ENCODE results near the gene MYO7A.

Gene MYO7A

GRCh38 chr11:77201370-77201769, 73.3 kb downstream of the MYO7A start:
- no peak overlapping the region for H3K9ac ChIP-seq (ENCODE audit: low read depth, low read length, poor library complexity, severe bottlenecking)
- no peak for TF ChIP-seq EZH2phosphoT487 (IDR thresholded peaks at IDR 0.05; ENCODE audit: borderline replicate concordance)
- TF ChIP-seq CTCF (conservative IDR thresholded peaks at IDR 0.05; ENCODE audit: low read length), result no peak
- H4K20me1 ChIP-seq (ENCODE audit: insufficient read depth, low read length, poor library complexity, severe bottlenecking), result no peaks in the 10 kb centered on the region
- H3K4me2 ChIP-seq (ENCODE audit: low read depth, low read length, poor library complexity, severe bottlenecking), result no peak overlapping the region
- H3K27me3 ChIP-seq (ENCODE audit: insufficient read depth, low read length, poor library complexity, severe bottlenecking), result no peaks in the 10 kb centered on the region
- no peak overlapping the region for H2AFZ ChIP-seq (ENCODE audit: low read length)
- no peaks in the 10 kb centered on the region for H3K36me3 ChIP-seq (ENCODE audit: insufficient read depth, low read length)
- H3K4me3 ChIP-seq (ENCODE audit: low read length, poor library complexity, severe bottlenecking), result no peak overlapping the region
- H3K9me2 ChIP-seq (replicated peaks; ENCODE audit: low read depth, low read length), result no peaks in the 10 kb centered on the region
- H3K4me1 ChIP-seq (ENCODE audit: insufficient read depth, low read length, poor library complexity, severe bottlenecking), result peaks cover 10% of the 10 kb centered on the region
- H3K9me3 ChIP-seq (ENCODE audit: insufficient read depth, low read depth, low read length), result no peaks in the 10 kb centered on the region
- H3F3A ChIP-seq (ENCODE audit: low read depth), result no peaks in the 10 kb centered on the region
- no peaks in the 10 kb centered on the region for H3K79me2 ChIP-seq (ENCODE audit: insufficient read depth, low read length)

- no peak overlapping the region for H3K4me3 ChIP-seq (ENCODE audit: low read length, poor library complexity, severe bottlenecking)
- TF ChIP-seq EZH2phosphoT487 (IDR thresholded peaks at IDR 0.05; ENCODE audit: borderline replicate concordance), result no peak
- TF ChIP-seq CTCF (conservative IDR thresholded peaks at IDR 0.05; ENCODE audit: low read length), result no peak
- no peaks in the 10 kb centered on the region for H3K9me2 ChIP-seq (replicated peaks; ENCODE audit: low read depth, low read length)
Observed at GRCh38 chr11:77201991-77202841, 74.2 kb downstream of the MYO7A start.

GRCh38 chr11:77202941-77203900, 75.2 kb downstream of the MYO7A start:
- Histone ChIP-seq H3K79me2 (ENCODE audit: insufficient read depth, low read length) (no peaks in the 10 kb centered on the region), H3K4me3 (ENCODE audit: low read length, poor library complexity, severe bottlenecking) (no peak overlapping the region), H4K20me1 (ENCODE audit: insufficient read depth, low read length, poor library complexity, severe bottlenecking) (no peaks in the 10 kb centered on the region), H3K36me3 (ENCODE audit: insufficient read depth, low read length) (no peaks in the 10 kb centered on the region), H3K4me1 (ENCODE audit: insufficient read depth, low read length, poor library complexity, severe bottlenecking) (peaks cover 10% of the 10 kb centered on the region), H2AFZ (ENCODE audit: low read length) (0 out of 2 replicates have a peak overlapping the region, but pooled peaks have one; percentile 36), H3K9me3 (ENCODE audit: insufficient read depth, low read depth, low read length) (no peaks in the 10 kb centered on the region), H3K4me2 (ENCODE audit: low read depth, low read length, poor library complexity, severe bottlenecking) (no peak overlapping the region), H3K27me3 (ENCODE audit: insufficient read depth, low read length, poor library complexity, severe bottlenecking) (no peaks in the 10 kb centered on the region), H3K9me2 (replicated peaks; ENCODE audit: low read depth, low read length) (no peaks in the 10 kb centered on the region), H3F3A (ENCODE audit: low read depth) (no peaks in the 10 kb centered on the region), H3K9ac (ENCODE audit: low read depth, low read length, poor library complexity, severe bottlenecking) (no peak overlapping the region)
- TF ChIP-seq CTCF (conservative IDR thresholded peaks at IDR 0.05; ENCODE audit: low read length) (no peak), EZH2phosphoT487 (IDR thresholded peaks at IDR 0.05; ENCODE audit: borderline replicate concordance) (no peak)

More at GRCh38 chr11:77201991-77202841, 74.2 kb downstream of the MYO7A start:
- no peaks in the 10 kb centered on the region for H3K79me2 ChIP-seq (ENCODE audit: insufficient read depth, low read length)
- no peaks in the 10 kb centered on the region for H3K9me3 ChIP-seq (ENCODE audit: insufficient read depth, low read depth, low read length)
- H3F3A ChIP-seq (ENCODE audit: low read depth), result no peaks in the 10 kb centered on the region
- no peak overlapping the region for H3K4me2 ChIP-seq (ENCODE audit: low read depth, low read length, poor library complexity, severe bottlenecking)
- no peak overlapping the region for H2AFZ ChIP-seq (ENCODE audit: low read length)
- no peaks in the 10 kb centered on the region for H3K27me3 ChIP-seq (ENCODE audit: insufficient read depth, low read length, poor library complexity, severe bottlenecking)
- H3K9ac ChIP-seq (ENCODE audit: low read depth, low read length, poor library complexity, severe bottlenecking), result no peak overlapping the region
- no peaks in the 10 kb centered on the region for H4K20me1 ChIP-seq (ENCODE audit: insufficient read depth, low read length, poor library complexity, severe bottlenecking)
- H3K36me3 ChIP-seq (ENCODE audit: insufficient read depth, low read length), result no peaks in the 10 kb centered on the region
- H3K4me1 ChIP-seq (ENCODE audit: insufficient read depth, low read length, poor library complexity, severe bottlenecking), result peaks cover 10% of the 10 kb centered on the region

Measured in Loucy (cell line).